Measurements from ENCODE around the gene COL21A1.

Gene COL21A1

GRCh38 chr6:56109149-56109548 lies 138.2 kb downstream of the COL21A1 start:
- no peak for DNase-seq (ENCODE audit: low spot score)

- no peak for DNase-seq (ENCODE audit: low spot score)
Measured at GRCh38 chr6:56106231-56106630, 141.1 kb downstream of the COL21A1 start.

- no peak for DNase-seq (ENCODE audit: low spot score)
Measured at GRCh38 chr6:56104591-56104990, 142.8 kb downstream of the COL21A1 start.

GRCh38 chr6:56102216-56102615 lies 145.2 kb downstream of the COL21A1 start:
- DNase-seq (ENCODE audit: low spot score), result no peak

- DNase-seq (ENCODE audit: low spot score), result no peak
Measured at GRCh38 chr6:56101141-56101553, 146.2 kb downstream of the COL21A1 start.

GRCh38 chr6:56096946-56097621 lies 150.3 kb downstream of the COL21A1 start:
- no peak for DNase-seq (ENCODE audit: low spot score)

GRCh38 chr6:56096541-56096940 lies 150.8 kb downstream of the COL21A1 start:
- DNase-seq (ENCODE audit: low spot score), result no peak

GRCh38 chr6:56093776-56094175 lies 153.6 kb downstream of the COL21A1 start:
- no peak for DNase-seq (ENCODE audit: low spot score)

- DNase-seq (ENCODE audit: low spot score), result no peak
Measured at GRCh38 chr6:56091159-56091869, 156.1 kb downstream of the COL21A1 start.

- DNase-seq (ENCODE audit: low spot score), result no peak
Measured at GRCh38 chr6:56088641-56089040, 158.7 kb downstream of the COL21A1 start.

GRCh38 chr6:56087421-56087820 lies 160.0 kb downstream of the COL21A1 start:
- DNase-seq (ENCODE audit: low spot score), result no peak

GRCh38 chr6:56079751-56080540 lies 167.4 kb downstream of the COL21A1 start:
- DNase-seq (ENCODE audit: low spot score), result no peak

- DNase-seq (ENCODE audit: low spot score), result no peak
Measured at GRCh38 chr6:56076033-56076432, 171.3 kb downstream of the COL21A1 start.

GRCh38 chr6:56073761-56074160 lies 173.6 kb downstream of the COL21A1 start:
- DNase-seq (ENCODE audit: low spot score), result no peak

GRCh38 chr6:56073315-56073714 lies 174.1 kb downstream of the COL21A1 start:
- no peak for DNase-seq (ENCODE audit: low spot score)

- DNase-seq (ENCODE audit: low spot score), result no peak
Measured at GRCh38 chr6:56072856-56073255, 174.5 kb downstream of the COL21A1 start.

GRCh38 chr6:56065408-56065807 lies 182.0 kb downstream of the COL21A1 start:
- DNase-seq (ENCODE audit: low spot score), result no peak

- DNase-seq (ENCODE audit: low spot score), result no peak
Measured at GRCh38 chr6:56062836-56063235, 184.5 kb downstream of the COL21A1 start.

- no peak for DNase-seq (ENCODE audit: low spot score)
Measured at GRCh38 chr6:56058636-56059035, 188.7 kb downstream of the COL21A1 start.

GRCh38 chr6:56055081-56055704 lies 192.2 kb downstream of the COL21A1 start:
- DNase-seq (ENCODE audit: low spot score), result no peak

- no peak for DNase-seq (ENCODE audit: low spot score)
Measured at GRCh38 chr6:56051202-56051598, 196.2 kb downstream of the COL21A1 start.

GRCh38 chr6:56050530-56051201 lies 196.7 kb downstream of the COL21A1 start:
- peak; percentile 6 for DNase-seq (ENCODE audit: low spot score)

Data from cerebellar cortex (tissue), 1 donor.